ENCODE measurements around the gene OR2M4.

The OR2M4 gene

DNA sequence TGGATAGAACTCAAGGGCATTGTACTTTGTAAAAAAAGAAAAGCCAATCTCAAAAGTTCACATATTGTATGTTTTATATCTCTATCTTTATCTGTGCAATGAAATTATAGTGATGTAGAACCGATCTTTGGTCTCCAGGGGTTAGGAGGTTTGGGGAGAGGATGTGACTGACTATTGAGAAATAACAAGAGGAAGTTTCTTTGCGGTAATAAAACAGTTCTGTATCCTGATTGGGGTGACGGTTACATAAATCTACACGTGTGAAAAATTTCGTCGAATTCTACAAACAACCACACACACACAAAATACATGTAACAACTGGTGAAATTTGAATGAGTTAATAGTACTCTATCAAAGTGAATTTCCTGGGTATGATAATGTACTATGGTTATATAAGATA is 57.2 kb downstream of the OR2M4 start:
- TF ChIP-seq, protein P1, sequence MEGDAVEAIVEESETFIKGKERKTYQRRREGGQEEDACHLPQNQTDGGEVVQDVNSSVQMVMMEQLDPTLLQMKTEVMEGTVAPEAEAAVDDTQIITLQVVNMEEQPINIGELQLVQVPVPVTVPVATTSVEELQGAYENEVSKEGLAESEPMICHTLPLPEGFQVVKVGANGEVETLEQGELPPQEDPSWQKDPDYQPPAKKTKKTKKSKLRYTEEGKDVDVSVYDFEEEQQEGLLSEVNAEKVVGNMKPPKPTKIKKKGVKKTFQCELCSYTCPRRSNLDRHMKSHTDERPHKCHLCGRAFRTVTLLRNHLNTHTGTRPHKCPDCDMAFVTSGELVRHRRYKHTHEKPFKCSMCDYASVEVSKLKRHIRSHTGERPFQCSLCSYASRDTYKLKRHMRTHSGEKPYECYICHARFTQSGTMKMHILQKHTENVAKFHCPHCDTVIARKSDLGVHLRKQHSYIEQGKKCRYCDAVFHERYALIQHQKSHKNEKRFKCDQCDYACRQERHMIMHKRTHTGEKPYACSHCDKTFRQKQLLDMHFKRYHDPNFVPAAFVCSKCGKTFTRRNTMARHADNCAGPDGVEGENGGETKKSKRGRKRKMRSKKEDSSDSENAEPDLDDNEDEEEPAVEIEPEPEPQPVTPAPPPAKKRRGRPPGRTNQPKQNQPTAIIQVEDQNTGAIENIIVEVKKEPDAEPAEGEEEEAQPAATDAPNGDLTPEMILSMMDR (IDR thresholded peaks at IDR 0.05; ENCODE audit: borderline replicate concordance, insufficient read depth, low read depth, low read length), result no peak
- no peak overlapping the region for H3K4me3 ChIP-seq (ENCODE audit: low read depth, low read length)

Measured in GM12875 (cell line).